HG03135 (cell line): Measurements from ENCODE around the gene SMG1.
"Not testable (repeated sequence)": the region's sequence is repeated elsewhere in the genome, so short reads cannot be mapped to it uniquely, and the experiment has no call there.

Experiments
- ATAC-seq: cut with Tn5 transposase; IDR thresholded peaks from one replicate; pipeline ENCODE4 v1.9.1; 2021; ENCODE audit warnings: mild to moderate bottlenecking, moderate library complexity; ENCODE audit not compliant: unreplicated experiment

Gene SMG1

DNA sequence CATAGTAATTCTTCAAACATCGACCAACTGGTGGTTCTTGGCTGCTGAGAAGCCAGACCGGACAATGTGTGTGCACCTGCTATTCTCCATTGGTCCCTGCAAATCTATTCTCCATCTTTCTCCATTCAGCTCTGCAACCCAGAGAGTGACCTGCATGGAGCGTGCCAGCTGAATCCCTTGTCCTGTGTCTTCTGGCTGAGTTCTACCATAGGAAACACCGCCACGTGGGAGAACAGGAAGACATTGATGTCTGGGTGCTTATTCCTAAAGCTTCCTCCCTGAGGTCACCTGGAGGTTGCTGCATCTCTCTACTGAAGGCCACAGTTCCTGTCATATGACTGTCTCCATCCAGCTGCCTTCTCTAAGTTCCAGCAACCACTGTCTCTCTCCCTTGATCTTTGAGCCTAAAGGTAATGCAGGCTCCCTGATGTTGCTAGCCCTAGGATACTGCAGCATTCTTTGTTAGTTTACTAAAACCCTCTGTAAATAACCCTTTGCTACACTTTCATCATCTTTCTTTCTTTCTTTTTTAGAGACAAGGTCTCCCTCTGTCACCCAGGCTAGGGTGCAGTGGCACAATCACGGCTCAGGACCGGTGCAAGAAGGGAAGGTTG, 10.6 kb upstream of the SMG1 start:
- no peak for ATAC-seq

DNA sequence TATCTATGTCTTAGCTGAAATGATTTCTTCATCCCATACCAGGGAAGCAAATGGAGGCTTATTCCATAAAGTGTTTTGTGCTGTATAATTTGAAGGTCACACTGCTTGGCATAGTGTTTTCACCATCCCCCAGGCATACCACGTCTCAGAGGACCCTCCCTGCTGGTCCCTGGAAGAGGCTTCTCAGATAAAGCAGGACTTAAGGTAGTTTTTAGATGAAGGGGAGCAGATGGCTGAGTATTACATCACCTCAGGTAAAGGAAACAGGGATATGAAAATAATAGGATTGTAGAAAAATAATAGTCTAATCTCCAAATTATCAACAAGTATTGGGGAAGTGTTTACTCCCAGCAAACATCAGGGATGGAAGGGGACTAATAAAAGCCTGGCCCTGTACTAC, 7.3 kb upstream of the SMG1 start:
- no peak for ATAC-seq

- ATAC-seq: no peak
Measured at GRCh38 chr16:18932243-18932987, 6.2 kb upstream of the SMG1 start.

- no peak for ATAC-seq
Measured at GRCh38 chr16:18931756-18932155, 5.5 kb upstream of the SMG1 start.

DNA sequence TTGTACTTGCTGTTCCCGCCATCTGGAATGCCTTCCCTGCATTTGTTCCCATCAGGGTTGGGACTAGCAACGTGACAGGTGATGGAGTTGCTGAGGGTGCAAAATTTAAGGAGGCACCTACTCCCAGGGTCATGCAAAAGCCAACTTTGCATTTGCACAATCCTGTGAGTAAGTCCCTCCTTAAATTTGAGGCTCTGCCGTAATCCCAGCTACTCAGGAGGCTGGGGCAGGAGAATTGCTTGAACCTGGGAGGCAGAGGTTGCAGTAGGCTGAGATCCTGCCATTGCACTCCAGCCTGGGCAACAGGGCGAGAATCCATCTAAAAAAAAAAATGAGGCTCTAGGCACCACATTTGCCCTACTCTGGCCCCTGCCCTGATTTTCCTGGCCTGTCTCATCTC, 3.9 kb upstream of the SMG1 start:
- ATAC-seq: not testable (repeated sequence)

DNA sequence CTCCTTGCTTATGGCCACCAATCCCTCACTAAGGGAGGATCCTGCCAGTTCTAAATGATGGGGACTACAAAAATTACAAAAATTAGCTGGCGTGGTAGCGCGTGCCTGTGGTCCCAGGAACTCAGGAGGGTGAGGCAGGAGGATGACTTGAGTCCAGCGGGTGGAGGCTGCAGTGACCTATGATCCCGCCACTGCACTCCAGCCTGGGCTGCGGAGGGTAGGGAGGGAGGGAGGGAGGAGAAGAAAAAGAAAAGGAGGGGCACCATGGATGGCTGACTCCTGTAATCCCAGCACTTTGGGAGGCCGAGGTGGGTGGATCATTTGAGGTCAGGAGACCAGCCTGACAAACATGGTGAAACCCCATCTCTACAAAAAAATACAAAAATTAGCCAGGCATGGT, 1.9 kb upstream of the SMG1 start:
- not testable (repeated sequence) for ATAC-seq

DNA sequence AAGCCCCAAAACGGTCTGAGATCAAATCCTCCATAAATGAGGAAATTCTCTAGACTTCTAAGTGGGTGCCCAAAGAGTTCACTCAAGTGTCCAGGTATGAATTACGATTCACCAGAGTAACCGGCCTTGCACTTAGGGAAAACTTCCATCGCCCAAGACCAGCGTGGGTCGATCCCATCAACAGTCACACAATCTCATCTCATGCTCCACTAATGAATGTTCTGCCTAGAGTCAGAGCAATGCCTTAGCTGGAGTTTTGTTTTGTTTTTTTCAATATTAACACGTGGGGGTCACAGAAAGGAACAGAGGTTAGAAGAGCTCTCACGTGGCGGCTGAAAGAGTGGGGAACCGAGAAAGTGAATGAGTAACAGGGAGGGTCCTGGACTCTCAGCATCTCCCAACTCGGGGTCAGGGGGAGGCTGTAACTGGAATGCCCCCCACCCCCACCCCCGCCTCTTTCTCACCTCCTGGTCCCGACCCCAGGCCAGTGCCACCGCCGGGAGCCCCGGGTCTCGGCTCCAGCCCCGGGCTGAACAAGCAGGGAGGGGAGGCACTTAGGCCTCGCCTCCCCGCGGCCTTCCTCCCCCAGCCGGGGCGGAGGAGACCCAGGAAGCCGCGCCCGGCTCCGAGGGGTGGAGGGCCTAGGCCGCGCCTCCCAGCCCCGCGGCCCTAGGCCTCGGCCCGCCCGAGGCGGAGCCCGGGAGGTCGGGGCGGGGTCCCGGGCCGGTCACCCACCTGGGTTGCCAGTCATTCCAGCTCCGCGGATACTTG, 808 bp downstream of the SMG1 start:
- peak; percentile 47 for ATAC-seq

DNA sequence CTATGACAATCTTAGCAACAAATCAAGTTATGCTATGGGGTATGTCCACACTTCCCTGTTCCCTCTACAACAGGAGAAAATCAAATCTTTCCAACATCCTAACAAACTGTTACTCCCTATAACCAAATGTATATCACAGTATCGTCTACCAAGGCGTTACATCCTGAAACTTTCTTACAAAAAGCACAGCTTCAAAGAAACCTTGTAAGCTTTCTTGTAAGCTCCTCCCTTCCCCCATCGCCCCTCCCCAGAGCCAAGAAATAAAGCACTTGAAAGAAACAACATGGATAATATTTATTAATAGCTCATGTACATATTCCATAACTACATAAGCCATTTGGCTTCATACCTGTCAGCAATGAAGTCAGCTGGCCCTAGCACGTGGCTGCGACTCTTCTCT, 2.3 kb downstream of the SMG1 start:
- not testable (repeated sequence) for ATAC-seq

DNA sequence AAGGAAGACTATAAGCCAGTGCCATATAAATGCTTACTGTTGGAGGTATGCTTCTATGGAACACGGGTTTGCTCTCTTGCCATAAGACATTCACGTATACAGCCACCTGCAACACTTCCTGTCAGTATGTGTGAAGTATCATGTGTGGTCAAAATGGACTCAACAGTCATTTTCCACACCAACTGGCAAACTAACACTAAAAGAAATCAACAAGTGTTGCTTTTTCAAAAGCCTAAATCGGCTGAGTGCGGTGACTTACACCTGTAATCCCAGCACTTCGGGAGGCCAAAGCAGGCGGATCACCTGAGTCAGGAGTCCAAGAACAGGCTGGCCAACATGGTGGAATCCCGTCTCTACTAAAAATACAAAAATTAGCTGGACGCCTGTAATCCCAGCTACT, 3.1 kb downstream of the SMG1 start:
- not testable (repeated sequence) for ATAC-seq

DNA sequence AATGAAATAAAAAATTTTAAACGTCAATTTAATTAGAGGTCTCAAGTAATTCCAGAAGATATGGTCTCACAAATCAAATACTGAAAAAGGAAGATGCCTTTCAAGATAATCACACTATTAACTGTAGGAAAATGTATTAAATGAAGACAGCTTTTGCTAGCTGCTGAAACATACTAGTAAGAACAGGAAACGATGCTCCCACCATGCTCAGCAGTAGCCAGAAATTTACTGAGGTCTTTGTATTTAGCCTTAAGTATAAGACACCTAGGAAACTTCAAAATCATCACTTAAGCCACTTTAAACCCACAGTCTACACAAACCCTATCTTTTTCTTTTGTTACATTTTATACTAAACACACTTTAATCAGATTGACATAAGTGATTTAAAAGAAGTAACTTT, 16.6 kb downstream of the SMG1 start:
- not testable (repeated sequence) for ATAC-seq

- ATAC-seq: not testable (repeated sequence)
Measured at GRCh38 chr16:18908716-18909115, 17.5 kb downstream of the SMG1 start.

- ATAC-seq: not testable (repeated sequence)
Measured at GRCh38 chr16:18902778-18903177, 23.4 kb downstream of the SMG1 start.

DNA sequence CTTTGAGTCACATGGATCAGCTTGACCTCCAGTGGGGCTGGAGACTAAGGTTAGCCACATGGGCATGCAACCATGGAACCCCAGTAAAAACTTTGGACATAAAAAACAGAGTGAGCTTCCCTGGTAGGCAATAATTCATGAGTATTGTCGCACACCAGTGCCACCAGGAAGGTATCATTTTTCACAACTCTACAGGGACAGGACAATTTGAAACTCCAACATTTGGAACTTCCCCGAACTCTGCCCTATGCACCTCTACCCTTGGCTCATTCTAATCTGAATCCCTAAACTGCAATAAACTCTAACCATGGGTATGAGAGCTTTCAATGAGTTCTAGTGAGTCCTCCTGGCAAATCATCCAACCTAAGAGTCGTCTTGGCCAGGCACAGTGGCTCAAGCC, 24.2 kb downstream of the SMG1 start:
- not testable (repeated sequence) for ATAC-seq

- ATAC-seq: not testable (repeated sequence)
Measured at GRCh38 chr16:18901194-18901593, 25.0 kb downstream of the SMG1 start.

DNA sequence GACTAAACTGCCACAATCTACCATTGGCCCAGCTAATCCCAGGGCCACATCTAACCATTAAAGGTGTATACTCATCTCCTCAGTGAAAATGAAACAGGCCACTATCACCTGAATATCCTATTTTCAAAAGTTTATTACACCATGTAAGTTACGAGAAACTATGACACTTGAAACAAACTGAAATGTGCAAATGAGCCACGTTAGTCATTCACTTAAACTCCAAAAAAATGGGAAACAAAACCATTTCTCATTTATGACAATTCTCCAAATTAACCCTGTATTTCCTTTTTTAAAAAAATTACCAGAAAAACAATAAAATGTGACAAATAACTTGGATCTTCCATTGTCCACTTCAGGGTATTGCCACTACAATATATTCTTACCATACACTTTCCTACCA, 41.8 kb downstream of the SMG1 start:
- not testable (repeated sequence) for ATAC-seq

GRCh38 chr16:18877734-18878133, 48.5 kb downstream of the SMG1 start:
- ATAC-seq: not testable (repeated sequence)

GRCh38 chr16:18877259-18877658, 48.9 kb downstream of the SMG1 start:
- ATAC-seq: not testable (repeated sequence)

- ATAC-seq: not testable (repeated sequence)
Measured at GRCh38 chr16:18876301-18876700, 49.9 kb downstream of the SMG1 start.

DNA sequence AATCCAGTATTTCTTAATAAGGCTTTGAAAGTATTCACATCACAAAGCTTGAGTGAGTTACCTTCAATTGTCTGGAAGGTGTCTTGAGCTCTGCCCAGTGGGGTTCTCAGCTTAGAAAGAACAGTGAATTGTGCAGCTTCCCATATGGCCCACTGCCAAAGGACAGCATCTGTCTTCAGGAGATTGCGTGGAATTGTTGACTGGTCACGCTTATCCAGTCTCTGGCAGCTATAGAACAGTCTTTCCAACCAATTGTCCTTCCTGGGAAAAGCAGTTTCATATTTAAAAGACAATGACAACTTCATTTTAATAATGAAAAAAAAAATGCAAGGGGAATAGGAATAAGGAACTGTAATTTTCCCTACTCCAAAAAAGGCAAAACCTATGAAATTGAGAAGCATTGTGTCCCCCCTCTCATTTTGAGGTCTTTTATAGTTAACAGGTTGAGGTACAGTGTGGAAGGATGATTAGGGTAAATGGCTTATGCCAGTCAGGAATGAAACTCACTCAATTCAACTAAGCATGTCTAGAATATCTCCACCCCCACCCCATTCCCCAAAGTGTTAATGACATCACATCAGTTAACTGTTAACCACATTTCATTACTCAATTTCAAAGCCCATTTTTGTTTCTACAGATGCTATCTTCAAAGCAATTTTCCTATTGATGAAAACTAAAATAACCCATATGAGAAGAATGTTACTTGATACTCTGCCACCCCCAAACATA, 57.0 kb downstream of the SMG1 start:
- ATAC-seq: not testable (repeated sequence)

DNA sequence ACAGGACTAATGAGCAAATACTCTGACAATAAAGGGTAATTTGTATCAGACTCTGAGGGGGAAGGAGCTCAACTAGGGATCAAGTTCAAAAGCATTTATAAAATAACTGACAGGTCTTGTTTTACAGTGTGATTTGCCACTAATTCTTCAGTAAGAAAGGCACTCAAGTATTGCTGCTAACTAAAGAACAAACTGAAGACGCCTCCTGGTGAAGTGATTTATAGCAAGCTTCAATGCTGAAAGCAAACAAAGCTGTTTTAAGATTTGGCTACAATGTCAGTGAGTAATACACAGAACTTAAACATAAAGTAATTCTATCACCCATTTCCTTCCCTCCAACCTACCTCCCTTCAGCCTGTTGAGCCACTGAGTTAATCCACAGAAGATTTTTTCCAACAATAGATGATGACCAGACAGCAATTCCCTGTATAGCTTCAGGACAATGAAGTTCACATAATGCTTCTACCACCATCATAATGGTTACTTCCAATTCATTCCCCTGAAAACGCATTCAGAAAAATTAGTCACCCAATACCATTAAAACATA, 59.9 kb downstream of the SMG1 start:
- not testable (repeated sequence) for ATAC-seq

DNA sequence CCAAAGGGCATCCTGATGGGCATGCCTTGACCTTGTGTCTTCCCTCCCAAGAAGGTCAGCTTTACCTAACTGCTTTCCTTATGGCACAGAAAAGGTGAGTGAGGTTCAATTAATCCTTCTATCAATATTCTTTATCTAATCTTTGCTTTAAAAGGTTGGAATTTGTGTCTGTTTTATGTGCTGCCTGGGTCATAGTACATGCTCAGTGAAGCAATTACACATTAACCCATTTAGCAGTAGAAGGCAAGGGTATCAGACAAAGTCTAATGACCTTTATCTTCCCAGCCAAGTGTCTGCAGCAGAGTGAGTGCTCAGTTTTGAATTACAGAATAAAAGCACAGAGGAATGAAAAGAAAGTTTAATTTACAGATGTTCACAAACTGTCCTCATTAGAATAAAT, 63.3 kb downstream of the SMG1 start:
- not testable (repeated sequence) for ATAC-seq
